ENCODE measurements around the gene NOB1.

DNA sequence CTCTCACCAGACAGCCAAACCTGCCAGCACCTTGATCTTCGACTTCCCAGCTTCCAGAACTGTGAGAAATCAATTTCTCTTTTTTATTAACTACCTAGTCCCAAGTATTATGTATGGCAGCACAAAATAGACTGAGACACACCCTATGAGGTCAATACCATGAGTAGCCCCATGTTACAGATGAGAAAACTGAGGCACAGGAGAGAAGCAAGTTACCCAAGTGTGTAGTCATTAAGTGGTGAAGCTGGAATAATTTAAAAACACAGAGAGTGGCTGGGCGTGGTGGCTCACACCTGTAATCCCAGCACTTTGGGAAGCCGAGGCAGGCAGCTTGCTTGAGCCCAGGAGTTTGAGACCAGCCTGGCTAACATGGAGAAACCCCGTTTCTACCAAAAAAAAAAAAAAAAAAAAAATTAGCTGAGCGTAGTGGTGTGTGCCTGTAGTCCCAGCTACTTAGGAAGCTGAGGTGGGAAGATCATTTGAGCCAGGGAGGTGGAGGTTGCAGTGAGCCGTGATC lies 33.2 kb downstream of the NOB1 start:
- TF ChIP-seq EGR1 (IDR thresholded peaks at IDR 0.05; ENCODE audit: low read depth in 2 of 2) (no peak), CTCF (IDR thresholded peaks at IDR 0.05; ENCODE audit: low read depth, low read length, missing input control) (no peak), ZBTB33 (IDR thresholded peaks at IDR 0.05) (no peak), SP1 (IDR thresholded peaks at IDR 0.05) (no peak), TAF1 (conservative IDR thresholded peaks at IDR 0.05) (no peak), ATF3 (IDR thresholded peaks at IDR 0.05) (no peak), YY1 (IDR thresholded peaks at IDR 0.05) (no peak), FOXA1 (IDR thresholded peaks at IDR 0.05) (no peak), HNF4A (conservative IDR thresholded peaks at IDR 0.05) (no peak), RXRA (IDR thresholded peaks at IDR 0.05) (no peak), NR2F2 (IDR thresholded peaks at IDR 0.05) (no peak), RAD21 (IDR thresholded peaks at IDR 0.05) (no peak), JUND (IDR thresholded peaks at IDR 0.05) (no peak)
- TF ChIP-seq, protein P1, sequence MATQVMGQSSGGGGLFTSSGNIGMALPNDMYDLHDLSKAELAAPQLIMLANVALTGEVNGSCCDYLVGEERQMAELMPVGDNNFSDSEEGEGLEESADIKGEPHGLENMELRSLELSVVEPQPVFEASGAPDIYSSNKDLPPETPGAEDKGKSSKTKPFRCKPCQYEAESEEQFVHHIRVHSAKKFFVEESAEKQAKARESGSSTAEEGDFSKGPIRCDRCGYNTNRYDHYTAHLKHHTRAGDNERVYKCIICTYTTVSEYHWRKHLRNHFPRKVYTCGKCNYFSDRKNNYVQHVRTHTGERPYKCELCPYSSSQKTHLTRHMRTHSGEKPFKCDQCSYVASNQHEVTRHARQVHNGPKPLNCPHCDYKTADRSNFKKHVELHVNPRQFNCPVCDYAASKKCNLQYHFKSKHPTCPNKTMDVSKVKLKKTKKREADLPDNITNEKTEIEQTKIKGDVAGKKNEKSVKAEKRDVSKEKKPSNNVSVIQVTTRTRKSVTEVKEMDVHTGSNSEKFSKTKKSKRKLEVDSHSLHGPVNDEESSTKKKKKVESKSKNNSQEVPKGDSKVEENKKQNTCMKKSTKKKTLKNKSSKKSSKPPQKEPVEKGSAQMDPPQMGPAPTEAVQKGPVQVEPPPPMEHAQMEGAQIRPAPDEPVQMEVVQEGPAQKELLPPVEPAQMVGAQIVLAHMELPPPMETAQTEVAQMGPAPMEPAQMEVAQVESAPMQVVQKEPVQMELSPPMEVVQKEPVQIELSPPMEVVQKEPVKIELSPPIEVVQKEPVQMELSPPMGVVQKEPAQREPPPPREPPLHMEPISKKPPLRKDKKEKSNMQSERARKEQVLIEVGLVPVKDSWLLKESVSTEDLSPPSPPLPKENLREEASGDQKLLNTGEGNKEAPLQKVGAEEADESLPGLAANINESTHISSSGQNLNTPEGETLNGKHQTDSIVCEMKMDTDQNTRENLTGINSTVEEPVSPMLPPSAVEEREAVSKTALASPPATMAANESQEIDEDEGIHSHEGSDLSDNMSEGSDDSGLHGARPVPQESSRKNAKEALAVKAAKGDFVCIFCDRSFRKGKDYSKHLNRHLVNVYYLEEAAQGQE (IDR thresholded peaks at IDR 0.05) = no peak

Data from liver (tissue), 3 donors.